Ecto neural progenitor cell (in vitro differentiated cells): ENCODE results near the gene TYW1B.
"Not testable (repeated sequence)": the region's sequence is repeated elsewhere in the genome, so short reads cannot be mapped to it uniquely, and the experiment has no call there.

Experiments used
- DNase-seq: peaks from one replicate; pipeline ENCODE4 v3.0.0-alpha.2; 2018; ENCODE audit warnings: low spot score

Gene TYW1B

GRCh38 chr7:72696643-72697042, 131.4 kb downstream of the TYW1B start:
- not testable (repeated sequence) for DNase-seq

- not testable (repeated sequence) for DNase-seq
Measured at GRCh38 chr7:72695482-72695881, 132.5 kb downstream of the TYW1B start.

GRCh38 chr7:72691442-72691841, 136.6 kb downstream of the TYW1B start:
- DNase-seq: not testable (repeated sequence)

- DNase-seq: not testable (repeated sequence)
Measured at GRCh38 chr7:72690177-72690576, 137.8 kb downstream of the TYW1B start.

- DNase-seq: not testable (repeated sequence)
Measured at GRCh38 chr7:72689344-72689743, 138.7 kb downstream of the TYW1B start.

GRCh38 chr7:72681211-72681610, 146.8 kb downstream of the TYW1B start:
- not testable (repeated sequence) for DNase-seq

- DNase-seq: not testable (repeated sequence)
Measured at GRCh38 chr7:72676880-72677279, 151.1 kb downstream of the TYW1B start.

GRCh38 chr7:72676086-72676690, 151.8 kb downstream of the TYW1B start:
- DNase-seq: not testable (repeated sequence)

GRCh38 chr7:72675686-72676085, 152.3 kb downstream of the TYW1B start:
- DNase-seq: not testable (repeated sequence)

GRCh38 chr7:72674394-72674793, 153.6 kb downstream of the TYW1B start:
- DNase-seq: no peak

- DNase-seq: not testable (repeated sequence)
Measured at GRCh38 chr7:72670850-72671249, 157.2 kb downstream of the TYW1B start.

GRCh38 chr7:72668435-72668834, 159.6 kb downstream of the TYW1B start:
- DNase-seq: not testable (repeated sequence)

GRCh38 chr7:72667049-72667448, 161.0 kb downstream of the TYW1B start:
- not testable (repeated sequence) for DNase-seq

GRCh38 chr7:72648574-72648973, 179.4 kb downstream of the TYW1B start:
- DNase-seq: not testable (repeated sequence)

GRCh38 chr7:72643708-72644107, 184.3 kb downstream of the TYW1B start:
- not testable (repeated sequence) for DNase-seq

- not testable (repeated sequence) for DNase-seq
Measured at GRCh38 chr7:72641485-72642248, 186.3 kb downstream of the TYW1B start.

GRCh38 chr7:72640740-72641139, 187.3 kb downstream of the TYW1B start:
- DNase-seq: not testable (repeated sequence)

GRCh38 chr7:72635273-72635908, 192.6 kb downstream of the TYW1B start:
- not testable (repeated sequence) for DNase-seq

GRCh38 chr7:72632765-72633292, 195.2 kb downstream of the TYW1B start:
- not testable (repeated sequence) for DNase-seq

GRCh38 chr7:72628375-72628774, 199.6 kb downstream of the TYW1B start:
- DNase-seq: not testable (repeated sequence)

GRCh38 chr7:72626428-72627011, 201.5 kb downstream of the TYW1B start:
- DNase-seq: not testable (repeated sequence)
